ENCODE results near the gene SNX1.

- TF ChIP-seq CTCF (conservative IDR thresholded peaks at IDR 0.05 in 1 of 2, IDR thresholded peaks at IDR 0.05 in 1 of 2; ENCODE audit: low read depth in 1 of 2, low read length in 2 of 2), result no peak
- TF ChIP-seq EZH2 (IDR thresholded peaks at IDR 0.05; ENCODE audit: low read length, missing control alignments), result no peak
Observed at GRCh38 chr15:64117759-64118487, 22.1 kb downstream of the SNX1 start.
